Kidney (tissue), 14 donors: ENCODE results near the gene BPIFA3. TPM values are rescaled to one million over a fixed set of nuclear protein-coding genes. Genes with fewer than 3 reads are reported as not detected.
A peak's percentile ranks its signal among the peaks of the same experiment; 100 is the strongest.

ENCODE experiments used
- DNase-seq, 5 donors: peaks; one replicate each; pipeline ENCODE4 v3.0.0-alpha.2; 2013 to 2020
- FAIRE-seq: peaks from 2 replicates; lab custom pipeline; 2012; peaks lifted over from hg19 to GRCh38; lab: Jason Lieb, UNC
- H3K27ac ChIP-seq, 2 donors: one replicate each; pipeline ENCODE4 v1.7.0; 2013; ENCODE audit warnings: low read depth in 2 of 2, low read length in 2 of 2, inconsistent platforms in 1 of 2
- H3K27me3 ChIP-seq: one replicate; pipeline ENCODE4 v1.7.1; 2013; ENCODE audit warnings: low read length, inconsistent platforms; ENCODE audit not compliant: control insufficient read depth, insufficient read depth
- H3K36me3 ChIP-seq, 3 donors: one replicate each; pipeline versions ENCODE4 v1.7.0 to v1.7.1; 2013; ENCODE audit warnings: low read length in 3 of 3, control low read depth in 1 of 3, inconsistent platforms in 1 of 3; ENCODE audit not compliant: insufficient read depth in 3 of 3, control insufficient read depth in 2 of 3
- H3K4me1 ChIP-seq, 3 donors: one replicate each; pipeline versions ENCODE4 v1.7.0 to v1.7.1; 2013; ENCODE audit warnings: low read length in 3 of 3, inconsistent platforms in 1 of 3, low read depth in 1 of 3; ENCODE audit not compliant: control insufficient read depth in 2 of 3, insufficient read depth in 2 of 3
- H3K4me3 ChIP-seq, 3 donors: one replicate each; pipeline versions ENCODE4 v1.7.0 to v1.8.1; 2013; ENCODE audit warnings: low read length in 3 of 3, control low read depth in 1 of 3, inconsistent platforms in 1 of 3
- H3K9ac ChIP-seq, 3 donors: one replicate each; pipeline versions ENCODE4 v1.7.0 to v1.7.1; 2013; ENCODE audit warnings: low read length in 3 of 3, control low read depth in 1 of 3, inconsistent platforms in 1 of 3
- H3K9me3 ChIP-seq, 3 donors: one replicate each; pipeline versions ENCODE4 v1.7.0 to v1.7.1; 2013; ENCODE audit warnings: low read length in 3 of 3, control low read depth in 1 of 3, inconsistent platforms in 1 of 3; ENCODE audit not compliant: control insufficient read depth in 2 of 3, insufficient read depth in 1 of 3
- CTCF ChIP-seq: IDR thresholded peaks from 3 replicates; pipeline ENCODE4 v1.5.1; 2012; ENCODE audit warnings: mild to moderate bottlenecking, moderate library complexity, borderline replicate concordance; ENCODE audit not compliant: insufficient read depth; ENCODE audit errors: extremely low read depth
- intact Hi-C: fragments of 100-400 bp; cut with DNase I; formaldehyde crosslinking; loops from one replicate; pipeline ENCODE4 v1.11.1; 2022
- polyA plus RNA-seq: library from polyadenylated mRNA; stranded (reverse); fragments of 350-450 nt; fragmentation: Illumina TruSeq; extraction: RNeasy Lipid Tissue Mini Kit (QIAGEN cat#74804); gene quantifications from one replicate; pipeline ENCODE4 v1.2.3, GENCODE V29; 2014; ENCODE audit warnings: low read depth, low replicate concordance; ENCODE audit not compliant: insufficient read depth
- total RNA-seq: library from RNA; stranded (reverse); fragmentation: NEBNext Ultra II Directional; extraction: Animal tissue kit (Norgen Biotek cat#: 25700); gene quantifications from one replicate; pipeline ENCODE4 v1.2.1, GENCODE V29; 2021
- donor health status: control.
- donor health status: control.
- donor health status: control.
- donor health status: control.
- donor health status: control.
- donor health status: DM: yes; HTN: yes; CAD: no.
- donor health status: Normal renal cell carcinoma (clear cell type).

BPIFA3 gene
- total and polyA plus RNA-seq, 2 donors from 2014 or later, result not detected

- intact Hi-C loops, result no loop called here
- no peak overlapping the region for H3K9ac ChIP-seq
- FAIRE-seq, result no peak
- H3K4me3 ChIP-seq, result no peak overlapping the region
- H3K4me1 ChIP-seq, result no peaks in the 10 kb centered on the region
- no peak for TF ChIP-seq CTCF
- H3K27me3 ChIP-seq, result no peaks in the 10 kb centered on the region
- H3K27ac ChIP-seq, result no peak overlapping the region
- H3K9me3 ChIP-seq, result no peaks in the 10 kb centered on the region
- DNase-seq, result peak in 2 of 5 donors; percentile 24 to 33
- no peaks in the 10 kb centered on the region for H3K36me3 ChIP-seq
Measured at GRCh38 chr20:33192912-33193501, 24.1 kb upstream of the BPIFA3 start.

- H3K27ac ChIP-seq, result no peak overlapping the region
- H3K27me3 ChIP-seq, result no peaks in the 10 kb centered on the region
- H3K4me3 ChIP-seq, result no peak overlapping the region
- no peak for TF ChIP-seq CTCF
- no peak for FAIRE-seq
- H3K9me3 ChIP-seq, result no peaks in the 10 kb centered on the region
- H3K9ac ChIP-seq, result no peak overlapping the region
- H3K4me1 ChIP-seq, result no peaks in the 10 kb centered on the region
- intact Hi-C loops, result no loop called here
- DNase-seq, result no peak
- H3K36me3 ChIP-seq, result no peaks in the 10 kb centered on the region
Measured at GRCh38 chr20:33199026-33199425, 18.1 kb upstream of the BPIFA3 start.

- FAIRE-seq (no peak), DNase-seq (no peak)
- H3K9ac ChIP-seq, result no peak overlapping the region
- no peaks in the 10 kb centered on the region for H3K4me1 ChIP-seq
- intact Hi-C loops, result no loop called here
- H3K27me3 ChIP-seq, result no peaks in the 10 kb centered on the region
- H3K9me3 ChIP-seq, result no peaks in the 10 kb centered on the region
- no peak for TF ChIP-seq CTCF
- H3K27ac ChIP-seq, result no peak overlapping the region
- no peaks in the 10 kb centered on the region for H3K36me3 ChIP-seq
- H3K4me3 ChIP-seq, result no peak overlapping the region
Measured at GRCh38 chr20:33202451-33202850, 14.7 kb upstream of the BPIFA3 start.

GRCh38 chr20:33203444-33203843 lies 13.7 kb upstream of the BPIFA3 start:
- intact Hi-C loops, result no loop called here
- FAIRE-seq (no peak), DNase-seq (no peak)
- no peaks in the 10 kb centered on the region for H3K9me3 ChIP-seq
- no peak overlapping the region for H3K4me3 ChIP-seq
- no peak overlapping the region for H3K9ac ChIP-seq
- TF ChIP-seq CTCF, result no peak
- H3K4me1 ChIP-seq, result no peaks in the 10 kb centered on the region
- H3K27me3 ChIP-seq, result no peaks in the 10 kb centered on the region
- no peaks in the 10 kb centered on the region for H3K36me3 ChIP-seq
- H3K27ac ChIP-seq, result no peak overlapping the region
